WTC11 (cell line): Measurements from ENCODE around the gene STKLD1. TPM values are rescaled to one million over a fixed set of nuclear protein-coding genes. Genes with fewer than 3 reads are reported as not detected.

Source experiments
- ATAC-seq: fragments of 200-7000 bp; cut with Tn5 transposase; 2 replicates; pipeline ENCODE4 v1.10.0; 2021; ENCODE audit warnings: mild to moderate bottlenecking, moderate library complexity
- CTCF ChIA-PET: fragments of 300-600 bp; sonication (Branson Sonifier 250); formaldehyde crosslinking; loops from one replicate; lab custom pipeline; 2021; ENCODE audit warnings: antibody characterized with exemption; lab: Charles Lee
- POLR2A ChIA-PET: fragments of 350-600 bp; sonication (Branson Sonifier 250); formaldehyde crosslinking; loops from one replicate; lab custom pipeline; 2021; ENCODE audit warnings: antibody characterized with exemption; lab: Charles Lee
- DNase-seq: peaks from one replicate; pipeline ENCODE4 v3.0.0; 2021; ENCODE audit warnings: low spot score
- H3K27ac Mint-ChIP-seq: 2 replicates; pipeline ENCODE4 v1.8.0; 2021; ENCODE audit warnings: mixed read lengths
- H3K27me3 Mint-ChIP-seq: 2 replicates; pipeline ENCODE4 v1.8.0; 2021; ENCODE audit warnings: low read depth, mild to moderate bottlenecking, moderate library complexity, mixed read lengths
- H3K36me3 Mint-ChIP-seq: 2 replicates; pipeline ENCODE4 v1.8.0; 2021; ENCODE audit warnings: mixed read lengths
- H3K4me1 Mint-ChIP-seq: 2 replicates; pipeline ENCODE4 v1.8.0; 2022; ENCODE audit warnings: mixed read lengths
- H3K4me3 Mint-ChIP-seq: 2 replicates; pipeline ENCODE4 v1.8.0; 2021; ENCODE audit warnings: mild to moderate bottlenecking, moderate library complexity, mixed read lengths
- H3K9me3 Mint-ChIP-seq: 2 replicates; pipeline ENCODE4 v1.8.0; 2021; ENCODE audit warnings: mixed read lengths
- AFF4 ChIP-seq: sonication (generic); formaldehyde crosslinking; IDR thresholded peaks from 2 replicates; pipeline ENCODE4 v1.8.1; 2023; ENCODE audit warnings: mild to moderate bottlenecking, missing genetic modification reagents, borderline replicate concordance
- ARID4B ChIP-seq: sonication (generic); formaldehyde crosslinking; IDR thresholded peaks from 2 replicates; pipeline ENCODE4 v1.8.0; 2023; ENCODE audit warnings: missing genetic modification reagents, mild to moderate bottlenecking, borderline replicate concordance
- CREB1 ChIP-seq: sonication (generic); formaldehyde crosslinking; IDR thresholded peaks from 2 replicates; pipeline ENCODE4 v1.8.0; 2023; ENCODE audit warnings: mild to moderate bottlenecking, missing genetic modification reagents
- EMX1 ChIP-seq: fragments of 250-450 bp; sonication (Bioruptor Pico); IDR thresholded peaks from 2 replicates; pipeline ENCODE4 v1.8.0; 2021; ENCODE audit warnings: mild to moderate bottlenecking
- FOXP4 ChIP-seq: sonication (generic); formaldehyde crosslinking; IDR thresholded peaks from 2 replicates; pipeline ENCODE4 v1.8.0; 2022; ENCODE audit warnings: mild to moderate bottlenecking, missing genetic modification reagents
- GABPB1 ChIP-seq: sonication (generic); formaldehyde crosslinking; IDR thresholded peaks from 2 replicates; pipeline ENCODE4 v1.8.1; 2023; ENCODE audit warnings: mild to moderate bottlenecking, missing genetic modification reagents
- IRF2 ChIP-seq: sonication (generic); formaldehyde crosslinking; IDR thresholded peaks from 2 replicates; pipeline ENCODE4 v1.8.0; 2022; ENCODE audit warnings: low read depth, missing genetic modification reagents, borderline replicate concordance
- JUN ChIP-seq: sonication (generic); formaldehyde crosslinking; IDR thresholded peaks from 2 replicates; pipeline ENCODE4 v1.8.0; 2023; ENCODE audit warnings: mild to moderate bottlenecking, missing genetic modification reagents
- KAT7 ChIP-seq: sonication (generic); formaldehyde crosslinking; IDR thresholded peaks from 2 replicates; pipeline ENCODE4 v1.8.1; 2023; ENCODE audit warnings: missing genetic modification reagents, mild to moderate bottlenecking, borderline replicate concordance
- MAX ChIP-seq: sonication (generic); formaldehyde crosslinking; IDR thresholded peaks from 2 replicates; pipeline ENCODE4 v1.8.0; 2022; ENCODE audit warnings: mild to moderate bottlenecking, missing genetic modification reagents
- NFE2L1 ChIP-seq: sonication (generic); formaldehyde crosslinking; IDR thresholded peaks from 2 replicates; pipeline ENCODE4 v1.8.1; 2023; ENCODE audit warnings: missing genetic modification reagents
- RORB ChIP-seq: fragments of 250-450 bp; sonication (Bioruptor Pico); IDR thresholded peaks from 2 replicates; pipeline ENCODE4 v1.9.0; 2021; ENCODE audit warnings: mild to moderate bottlenecking
- SOX15 ChIP-seq: fragments of 250-450 bp; sonication (Bioruptor Pico); IDR thresholded peaks from 2 replicates; pipeline ENCODE4 v1.9.0; 2021; ENCODE audit warnings: mild to moderate bottlenecking
- TCF7 ChIP-seq: sonication (generic); formaldehyde crosslinking; IDR thresholded peaks from 2 replicates; pipeline ENCODE4 v1.8.0; 2022; ENCODE audit warnings: mild to moderate bottlenecking, low read depth, missing genetic modification reagents, moderate library complexity
- TEAD1 ChIP-seq: sonication (generic); formaldehyde crosslinking; IDR thresholded peaks from 2 replicates; pipeline ENCODE4 v1.8.0; 2022; ENCODE audit warnings: mild to moderate bottlenecking, missing genetic modification reagents
- USF2 ChIP-seq: sonication (generic); formaldehyde crosslinking; IDR thresholded peaks from 2 replicates; pipeline ENCODE4 v1.8.1; 2023; ENCODE audit warnings: mild to moderate bottlenecking, missing genetic modification reagents, moderate library complexity
- ZMAT4 ChIP-seq: fragments of 250-450 bp; sonication (Bioruptor Pico); IDR thresholded peaks from 2 replicates; pipeline ENCODE4 v1.9.0; 2021; ENCODE audit warnings: mild to moderate bottlenecking
- ZNF232 ChIP-seq: sonication (generic); formaldehyde crosslinking; IDR thresholded peaks from 2 replicates; pipeline ENCODE4 v1.8.0; 2022; ENCODE audit warnings: mild to moderate bottlenecking, missing genetic modification reagents
- total RNA-seq: library from RNA; stranded (reverse); gene quantifications from 3 replicates; pipeline ENCODE4 v1.2.3, GENCODE V29; 2021

STKLD1 gene
- total RNA-seq, 1 experiment from 2014 or later, result 0.98 TPM

GRCh38 chr9:133347515-133347984, 28.6 kb upstream of the STKLD1 start:
- TF ChIP-seq GABPB1 (CRISPR knock-in tag), result 0 out of 2 replicates have a peak, but pooled peaks have one; percentile 9
- TF ChIP-seq RORB, result no peak
- TF ChIP-seq AFF4 (CRISPR knock-in tag), result no peak
- no peak for TF ChIP-seq TEAD1
- TF ChIP-seq FOXP4 (CRISPR knock-in tag), result no peak
- no peak for TF ChIP-seq TCF7 (CRISPR knock-in tag)
- no peak for TF ChIP-seq IRF2 (CRISPR knock-in tag)
- no peak for TF ChIP-seq NFE2L1 (CRISPR knock-in tag)
- no peak for TF ChIP-seq CREB1 (CRISPR knock-in tag)
- H3K9me3 Mint-ChIP-seq, result no peaks in the 10 kb centered on the region
- ATAC-seq (peak; percentile 14), DNase-seq (peak; percentile 34)
- no peaks in the 10 kb centered on the region; the same call in 1 of the 2 replicates for H3K27me3 Mint-ChIP-seq
- peaks cover 76% of the 10 kb centered on the region for H3K36me3 Mint-ChIP-seq
- peaks cover 26% of the 10 kb centered on the region for H3K4me1 Mint-ChIP-seq
- peak overlapping the region; percentile 99 for H3K4me3 Mint-ChIP-seq
- H3K27ac Mint-ChIP-seq, result no peak overlapping the region
- ChIA-PET CTCF (interaction anchor here (1.0 to 1.7 kb wide), 6 partner anchors 9 to 161 kb away, joined by 3 to 8 read pairs (median 3); partner anchors contain the start of genes SURF1 and SURF2), POLR2A (interaction anchor here (0.6 to 2.0 kb wide), 7 partner anchors 8 to 132 kb away, joined by 3 to 10 read pairs (median 3); partner anchors contain the start of genes CACFD1, SLC2A6, SURF1 and SURF2)

GRCh38 chr9:133347985-133348717, 28.0 kb upstream of the STKLD1 start, which contains the start of the genes MED22 and RPL7A:
MED22 (minus strand) TSS chr9:133348131; CDS start chr9:133346662, 1,469 bp downstream.
RPL7A (plus strand) TSS chr9:133348218; CDS start chr9:133348244, 26 bp downstream.
- peaks cover 73% of the 10 kb centered on the region for H3K36me3 Mint-ChIP-seq
- DNase-seq (peak; percentile 91), ATAC-seq (peak; percentile 45)
- peak within 1 kb of the TSS; percentile 96 for H3K27ac Mint-ChIP-seq
- H3K4me1 Mint-ChIP-seq, result peaks cover 26% of the 10 kb centered on the region
- H3K9me3 Mint-ChIP-seq, result no peaks in the 10 kb centered on the region
- ChIA-PET POLR2A (interaction anchor here (0.6 to 2.0 kb wide), 8 partner anchors 9 to 131 kb away, joined by 3 to 10 read pairs (median 3); partner anchors contain the start of genes CACFD1, REXO4, SLC2A6 and SURF1), CTCF (interaction anchor here (1.0 to 2.3 kb wide), 6 partner anchors 9 to 162 kb away, joined by 3 to 8 read pairs (median 4); partner anchors contain the start of genes SURF1 and SURF2)
- peak within 1 kb of the TSS; percentile 99 for H3K4me3 Mint-ChIP-seq
- no peaks in the 10 kb centered on the region; the same call in 1 of the 2 replicates for H3K27me3 Mint-ChIP-seq
- TF ChIP-seq ZNF232 (CRISPR knock-in tag) (peak; percentile 28; the same call in 1 of the 2 replicates), USF2 (CRISPR knock-in tag) (no peak), JUN (peak; percentile 73; the same call in 1 of the 2 replicates), MAX (CRISPR knock-in tag) (peak; percentile 87), ZMAT4 (CRISPR knock-in tag) (0 out of 2 replicates have a peak, but pooled peaks have one; percentile 20), EMX1 (CRISPR knock-in tag) (peak; percentile 82; the same call in 1 of the 2 replicates), TEAD1 (peak; percentile 75; the same call in 1 of the 2 replicates), ARID4B (peak; percentile 62; the same call in 1 of the 2 replicates), FOXP4 (CRISPR knock-in tag) (0 out of 2 replicates have a peak, but pooled peaks have one; percentile 12), SOX15 (CRISPR knock-in tag) (no peak), KAT7 (CRISPR knock-in tag) (peak; percentile 99)
